HG03066 (cell line): Measurements from ENCODE around the gene FAM186B.
"Not testable (repeated sequence)": the region's sequence is repeated elsewhere in the genome, so short reads cannot be mapped to it uniquely, and the experiment has no call there.

ENCODE experiments used
- ATAC-seq: cut with Tn5 transposase; IDR thresholded peaks from one replicate; pipeline ENCODE4 v1.9.1; 2021; ENCODE audit warnings: low read depth; ENCODE audit not compliant: unreplicated experiment

Gene FAM186B, protein sequence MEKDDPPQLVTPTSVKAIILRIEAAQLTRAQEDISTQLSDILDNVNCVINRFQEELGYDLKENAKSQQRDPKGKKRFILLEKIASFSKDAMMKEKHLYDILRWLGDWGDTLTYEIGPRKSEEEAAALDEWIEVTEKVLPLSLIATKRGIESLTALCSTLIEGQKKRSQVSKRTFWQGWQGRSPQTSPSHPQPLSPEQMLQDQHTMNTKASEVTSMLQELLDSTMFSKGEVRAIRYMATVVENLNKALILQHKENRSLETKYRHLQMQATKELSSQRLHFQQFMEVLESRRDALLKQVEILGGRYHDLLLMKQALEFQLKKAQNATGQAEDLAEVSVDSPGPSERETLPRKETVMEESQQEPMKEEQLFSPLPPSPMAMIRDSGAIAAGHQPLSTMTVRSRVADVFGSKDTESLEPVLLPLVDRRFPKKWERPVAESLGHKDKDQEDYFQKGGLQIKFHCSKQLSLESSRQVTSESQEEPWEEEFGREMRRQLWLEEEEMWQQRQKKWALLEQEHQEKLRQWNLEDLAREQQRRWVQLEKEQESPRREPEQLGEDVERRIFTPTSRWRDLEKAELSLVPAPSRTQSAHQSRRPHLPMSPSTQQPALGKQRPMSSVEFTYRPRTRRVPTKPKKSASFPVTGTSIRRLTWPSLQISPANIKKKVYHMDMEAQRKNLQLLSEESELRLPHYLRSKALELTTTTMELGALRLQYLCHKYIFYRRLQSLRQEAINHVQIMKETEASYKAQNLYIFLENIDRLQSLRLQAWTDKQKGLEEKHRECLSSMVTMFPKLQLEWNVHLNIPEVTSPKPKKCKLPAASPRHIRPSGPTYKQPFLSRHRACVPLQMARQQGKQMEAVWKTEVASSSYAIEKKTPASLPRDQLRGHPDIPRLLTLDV

DNA sequence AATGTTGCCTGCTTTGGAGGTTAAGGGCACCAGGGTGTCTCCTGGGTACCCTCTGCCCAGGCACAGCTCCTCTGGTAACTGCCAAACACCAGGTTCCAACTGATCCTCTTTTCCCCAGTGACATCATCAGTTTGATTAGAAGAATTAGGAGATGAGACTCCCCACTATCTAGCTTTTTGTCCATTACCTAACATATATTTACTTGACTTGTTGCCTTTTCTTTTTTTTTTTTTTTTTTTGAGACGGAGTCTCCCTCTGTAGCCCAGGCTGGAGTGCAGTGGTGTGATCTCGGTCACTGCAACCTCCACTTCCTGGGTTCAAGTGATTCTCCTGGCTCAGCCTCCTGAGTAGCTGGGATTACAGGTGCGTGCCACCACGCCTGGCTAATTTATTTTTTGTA lies at the start of gene FAM186B:
FAM186B (minus strand) TSS at position 101 of the 400 bp plus-strand sequence. CDS start 162 bp downstream, outside the sequence.
- not testable (repeated sequence) for ATAC-seq

DNA sequence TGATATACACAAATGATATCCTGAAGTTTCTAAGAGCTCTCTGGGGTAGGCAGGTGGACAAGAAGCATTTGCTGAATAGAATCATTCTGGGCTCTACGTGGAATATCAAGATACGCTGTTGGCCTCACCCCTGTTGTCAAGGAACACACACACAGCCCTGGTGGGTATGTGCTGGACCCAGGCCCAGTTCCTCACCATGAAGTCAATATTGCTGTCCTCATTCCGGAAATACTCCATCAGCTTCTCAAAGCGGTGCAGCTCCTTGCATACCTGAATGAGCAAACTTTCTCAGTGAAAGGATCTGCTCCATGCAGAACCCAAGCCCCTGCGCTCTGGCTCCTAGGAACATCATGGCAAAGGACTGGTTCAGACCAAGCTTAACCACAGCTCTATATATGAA lies 49.3 kb upstream of the FAM186B start:
- no peak for ATAC-seq

DNA sequence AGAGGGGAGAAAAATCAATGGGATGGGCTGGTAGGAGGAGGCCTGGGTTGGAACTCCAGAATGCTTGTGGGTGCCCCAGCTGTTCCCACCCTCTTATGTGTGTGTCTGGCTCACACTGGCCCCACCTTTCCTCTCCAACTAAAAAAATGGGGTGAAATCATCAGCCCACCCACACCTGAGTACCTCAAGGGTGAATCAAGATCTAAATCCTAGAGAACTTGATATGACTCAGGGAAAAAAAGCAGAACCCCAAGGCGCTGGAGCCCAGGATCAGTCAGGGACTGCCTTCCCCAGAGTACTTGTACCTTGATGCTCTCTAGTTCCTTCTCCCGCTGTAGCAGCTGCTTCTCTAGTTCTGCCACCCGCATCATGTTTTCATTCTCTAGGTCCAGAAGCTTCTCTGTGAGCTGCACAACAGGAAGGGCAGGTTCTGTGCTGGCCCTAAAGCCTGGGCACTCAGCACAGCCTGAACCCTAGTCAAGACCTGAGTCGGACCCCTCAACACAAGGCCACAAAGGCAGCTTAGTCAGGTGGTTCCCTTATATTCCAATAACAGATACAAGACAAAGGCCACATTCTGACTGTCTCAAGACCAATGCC lies 47.6 kb upstream of the FAM186B start:
- ATAC-seq, result no peak

DNA sequence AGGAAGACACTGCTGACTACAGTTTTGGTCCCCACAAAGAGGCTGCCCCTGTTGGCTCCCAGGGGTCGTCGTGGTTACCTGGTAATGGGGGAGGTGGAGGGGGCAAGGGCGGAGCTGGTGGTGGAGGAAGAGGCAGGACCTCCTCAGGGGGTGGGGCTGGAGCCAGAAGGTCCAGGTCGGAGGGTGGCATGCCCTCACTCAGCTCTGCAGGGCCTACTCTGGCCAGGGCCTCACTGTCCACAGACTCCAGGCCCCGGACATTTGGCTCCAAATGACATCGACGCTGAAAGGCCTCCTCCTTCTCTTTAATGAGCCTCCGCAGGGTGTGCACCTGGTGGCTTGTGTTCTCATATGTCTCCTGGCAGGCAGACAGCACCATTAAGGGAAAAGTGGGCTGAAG lies 46.4 kb upstream of the FAM186B start:
- ATAC-seq, result no peak

DNA sequence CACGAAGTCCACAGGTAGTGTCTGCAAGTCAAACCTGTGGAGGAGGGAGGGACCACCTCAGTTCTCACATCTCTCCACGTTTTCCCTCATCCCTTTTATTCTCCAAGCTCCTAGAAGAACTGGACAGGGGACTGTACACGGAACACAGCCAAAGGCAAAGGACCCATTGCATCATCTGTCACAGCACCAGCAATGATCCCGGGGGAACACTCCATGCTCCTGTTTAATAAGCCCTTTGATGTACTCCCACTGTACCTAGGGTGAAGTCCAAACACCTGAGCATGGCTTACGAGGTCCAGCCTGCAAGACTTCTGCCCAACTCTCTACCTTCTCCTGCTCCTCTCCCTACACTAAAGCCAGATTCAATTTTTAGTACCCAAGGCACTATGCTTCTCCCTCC lies 44.5 kb upstream of the FAM186B start:
- no peak for ATAC-seq

DNA sequence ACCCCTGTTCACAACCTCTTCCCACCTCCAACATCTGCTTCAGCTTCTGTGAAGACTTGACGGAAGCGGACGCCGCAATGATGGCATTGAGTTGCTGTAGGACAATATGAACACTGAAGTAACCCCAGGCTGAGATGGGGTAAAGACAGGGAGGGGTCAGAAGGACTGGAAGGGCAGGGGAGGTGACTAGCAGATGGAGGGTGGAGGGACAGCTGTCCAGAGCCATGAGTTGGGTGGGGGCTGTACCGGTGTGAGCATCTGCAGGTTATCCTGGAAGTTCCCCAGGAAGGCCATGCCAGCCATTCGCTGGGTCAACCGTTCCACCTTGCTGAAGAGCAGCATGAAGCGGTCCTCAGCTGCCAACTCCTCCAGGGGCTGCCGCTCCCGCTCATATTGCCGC lies 44.0 kb upstream of the FAM186B start:
- ATAC-seq, result no peak

DNA sequence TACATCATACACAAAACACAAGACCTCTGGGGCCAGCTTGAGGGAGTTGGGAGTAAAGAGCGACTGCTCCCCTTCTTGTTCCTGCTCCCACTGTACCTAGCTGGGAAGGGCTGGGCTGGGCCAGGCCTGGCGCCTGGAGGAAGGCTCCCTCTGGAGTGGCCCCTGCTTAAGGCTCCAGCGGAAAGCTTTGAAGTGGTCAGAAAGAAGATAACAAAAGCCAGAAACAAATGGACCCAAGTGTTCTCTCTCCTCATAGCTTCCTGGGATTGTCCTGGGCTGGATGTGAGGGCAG lies 43.2 kb upstream of the FAM186B start:
- ATAC-seq, result no peak

DNA sequence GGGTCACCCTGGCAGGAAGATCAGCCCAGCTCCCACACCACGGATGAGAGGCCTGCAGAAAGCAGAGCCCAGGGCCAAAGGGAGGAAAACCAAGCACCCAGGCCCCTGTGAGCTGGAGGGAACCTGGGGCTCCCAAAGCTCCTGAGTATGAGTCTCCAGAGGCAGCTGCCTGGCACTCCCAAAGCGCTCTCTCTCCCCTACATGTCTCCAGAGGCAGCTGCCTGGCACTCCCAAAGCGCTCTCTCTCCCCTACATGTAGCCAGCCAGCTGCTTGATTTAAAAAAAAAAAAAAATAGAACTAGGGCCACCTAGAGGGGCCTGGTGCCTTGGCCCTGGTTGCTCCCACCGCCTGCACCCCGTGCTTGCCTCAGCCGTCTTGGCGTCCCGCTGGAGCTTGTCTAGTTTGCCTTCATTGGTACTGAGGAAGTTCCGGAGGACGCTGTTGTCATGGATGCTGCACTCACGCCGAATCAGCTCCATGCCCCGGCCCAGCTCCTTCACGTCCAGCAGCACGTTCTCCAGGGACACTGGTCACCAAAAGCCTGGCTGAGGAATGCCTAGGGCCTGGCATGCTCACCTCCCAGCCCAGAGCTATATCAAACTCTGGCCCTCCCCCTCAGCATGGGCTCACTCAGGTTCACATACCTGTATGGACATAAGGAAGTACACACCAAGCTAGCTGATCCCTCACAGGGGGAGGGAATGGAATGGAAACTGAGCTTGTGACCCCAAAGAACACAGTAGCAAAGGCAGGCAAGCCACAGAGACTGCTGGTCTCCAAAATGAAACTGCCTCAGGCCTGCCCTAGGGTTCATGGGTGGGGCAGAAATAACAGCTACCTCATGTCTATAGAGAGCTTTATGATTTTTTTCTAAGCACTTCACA lies 42.6 kb upstream of the FAM186B start:
- ATAC-seq, result no peak

DNA sequence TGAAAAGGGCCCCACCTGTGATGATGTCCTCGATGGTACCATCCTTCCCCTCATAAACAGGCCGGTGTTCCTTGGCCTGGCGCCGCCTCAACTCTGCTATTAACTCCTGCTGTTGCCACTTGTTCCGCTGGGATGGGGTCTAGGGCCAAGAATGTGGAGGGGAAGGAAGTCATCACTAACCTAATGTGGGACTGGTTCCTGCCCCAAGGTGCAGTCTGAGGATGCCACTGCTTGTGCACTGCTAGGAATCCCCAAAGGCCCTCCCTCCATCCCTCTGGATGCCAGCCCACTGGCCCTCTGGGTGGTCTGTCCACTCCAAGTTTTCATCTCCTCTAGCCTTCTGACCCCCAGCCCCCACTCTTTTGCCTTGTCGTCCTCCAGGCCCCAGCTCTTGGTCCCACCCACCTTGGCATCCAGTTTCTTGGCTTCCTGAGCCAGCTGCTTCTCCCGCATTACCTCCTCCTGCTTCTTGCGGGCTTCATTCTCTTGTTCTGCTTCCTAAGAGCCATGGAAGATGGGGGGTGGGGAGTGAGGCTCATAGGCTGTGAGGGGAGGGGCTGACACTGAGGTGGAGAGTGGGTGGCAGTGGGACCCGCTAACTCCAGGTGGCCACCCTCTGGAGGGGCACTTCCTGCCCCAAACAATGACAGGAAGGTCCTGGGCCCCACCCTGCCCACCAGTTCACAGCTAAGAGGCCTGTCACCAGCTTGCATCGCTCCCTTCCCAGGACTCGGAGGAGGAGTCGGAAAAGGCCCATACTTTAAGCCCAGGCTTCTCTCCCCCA lies 41.6 kb upstream of the FAM186B start:
- ATAC-seq, result no peak

DNA sequence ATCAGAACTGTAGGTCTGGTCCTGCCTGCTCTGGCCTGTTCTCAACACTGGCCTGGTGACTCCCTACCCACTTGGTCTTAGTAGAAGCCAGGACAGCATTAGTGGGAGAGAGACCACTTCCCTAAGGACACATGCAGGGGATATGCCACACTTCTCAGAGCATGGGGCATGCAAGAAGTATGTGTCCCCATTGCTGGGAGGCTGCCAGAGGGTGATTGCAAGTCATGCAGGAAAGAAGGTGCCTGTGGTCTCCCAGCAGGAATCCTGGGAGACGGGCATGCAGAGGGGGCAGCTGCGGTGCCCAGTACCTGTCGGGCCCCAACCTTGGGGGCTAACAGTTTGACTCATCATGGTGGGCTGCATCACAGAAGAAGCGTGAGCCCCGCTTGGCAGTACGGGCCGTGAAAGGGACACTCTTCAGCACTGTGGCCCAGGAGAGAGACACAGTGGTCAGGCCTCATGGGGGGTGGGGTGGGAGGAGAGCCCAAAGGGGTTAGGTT lies 40.9 kb upstream of the FAM186B start:
- ATAC-seq, result no peak

DNA sequence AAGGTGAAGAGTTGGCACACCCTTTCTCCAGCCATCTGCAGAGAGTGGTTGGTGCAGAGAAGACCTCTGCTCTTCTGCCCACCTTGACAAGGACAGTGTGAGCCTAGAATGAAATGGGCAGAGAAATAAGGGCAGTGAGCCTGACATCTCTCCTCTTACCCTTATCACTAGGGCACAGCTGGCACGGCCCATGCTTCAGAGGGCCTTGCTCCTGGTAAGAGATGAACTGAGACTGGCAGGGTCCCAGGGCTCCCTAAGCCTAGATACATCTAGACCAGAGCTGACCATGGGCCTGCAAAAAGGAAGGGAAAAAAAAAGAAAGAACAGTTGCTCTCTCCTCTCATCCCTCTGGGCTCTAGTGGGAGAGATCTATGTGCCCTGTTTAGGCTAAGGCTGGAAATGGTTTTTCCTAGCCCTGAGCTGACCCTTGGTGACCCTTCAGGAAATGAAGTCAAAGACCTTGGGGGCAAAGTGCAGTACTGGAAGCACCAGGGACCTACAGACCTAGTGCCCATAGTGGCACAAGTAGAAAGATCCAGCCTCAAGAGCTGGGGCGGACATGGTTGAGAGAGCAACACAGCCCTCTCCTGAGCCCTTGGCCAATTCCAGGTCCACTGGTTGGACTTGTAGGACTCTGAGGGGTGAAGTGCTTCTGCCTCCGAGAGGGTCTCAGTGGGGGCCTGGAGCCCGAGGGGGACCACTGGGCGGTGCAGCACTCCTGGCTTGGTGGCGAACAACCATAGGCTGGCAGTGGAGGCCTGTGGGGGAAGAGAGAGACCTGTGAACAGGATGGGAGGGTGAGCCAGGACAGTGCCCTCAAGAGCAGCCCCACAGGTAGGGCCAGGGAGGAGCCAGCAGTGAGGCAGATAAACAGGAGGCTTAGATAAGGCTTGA lies 40.0 kb upstream of the FAM186B start:
- ATAC-seq, result no peak

DNA sequence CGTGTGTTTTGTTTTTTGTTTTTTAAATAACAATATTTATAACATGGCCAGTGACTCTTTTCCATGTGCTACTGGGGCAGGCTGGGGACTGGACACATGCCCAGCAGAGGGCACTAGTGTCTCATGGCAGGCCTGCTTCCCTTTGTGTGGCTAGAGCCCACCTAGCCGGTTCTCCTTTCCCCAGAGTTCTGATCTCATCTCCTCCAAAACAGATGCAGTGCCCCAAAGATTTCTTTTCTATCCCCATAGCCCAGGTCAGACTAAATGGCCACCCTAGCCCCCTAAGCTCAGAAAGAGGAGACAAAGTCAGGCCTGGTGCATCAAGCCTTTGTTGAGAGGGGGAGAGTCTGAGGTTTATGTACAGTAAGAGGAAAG lies 39.2 kb upstream of the FAM186B start:
- ATAC-seq, result no peak

DNA sequence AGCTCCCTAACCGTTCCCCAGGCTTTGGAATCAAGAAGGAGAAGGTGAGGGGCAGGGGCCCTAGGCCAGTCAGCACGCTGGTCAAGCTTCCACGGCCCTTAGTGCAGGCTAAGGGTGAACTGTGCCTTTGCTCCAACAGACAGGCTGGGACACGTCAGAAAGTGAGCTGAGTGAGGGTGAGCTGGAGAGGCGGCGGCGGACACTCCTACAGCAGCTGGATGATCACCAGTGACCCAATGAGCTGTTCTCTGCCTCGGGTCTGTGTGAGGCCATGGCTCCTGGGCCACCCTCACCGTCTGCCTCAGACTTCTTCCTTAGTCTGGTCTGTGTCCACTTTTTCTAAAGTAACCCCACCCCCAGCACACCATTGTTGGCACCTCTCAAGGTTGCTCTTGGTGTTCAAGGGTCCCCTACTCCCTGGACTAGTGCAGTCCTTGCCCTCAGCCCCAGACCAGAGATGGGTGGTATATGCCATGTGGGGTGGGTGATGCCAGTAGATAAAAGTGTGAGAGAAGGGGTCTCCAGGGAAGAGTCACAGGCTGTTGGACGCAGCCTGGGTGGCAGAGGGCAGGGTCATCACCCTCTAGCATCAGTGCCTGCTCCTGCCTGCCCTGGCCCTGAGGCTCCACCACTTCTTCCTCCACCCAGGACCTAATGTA lies 38.7 kb upstream of the FAM186B start:
- ATAC-seq, result no peak

DNA sequence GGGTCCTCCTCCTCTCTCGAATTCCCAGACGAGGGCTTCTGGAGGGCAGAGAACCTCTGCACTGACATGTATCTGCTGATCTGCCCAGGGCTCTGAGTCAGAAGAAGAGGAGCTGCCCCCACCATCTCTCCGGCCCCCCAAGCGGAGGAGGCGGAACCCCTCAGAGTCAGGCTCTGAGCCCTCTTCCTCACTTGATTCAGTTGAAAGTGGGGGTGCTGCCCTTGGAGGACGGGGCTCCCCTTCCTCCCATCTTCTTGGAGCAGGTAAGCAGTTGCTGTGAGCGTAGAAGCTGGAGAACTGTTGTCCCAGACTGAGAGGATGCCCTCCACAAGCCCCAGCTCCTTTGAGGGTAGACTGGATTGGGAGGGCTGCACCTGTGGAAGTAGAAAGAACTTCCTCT lies 37.7 kb upstream of the FAM186B start:
- ATAC-seq, result no peak

DNA sequence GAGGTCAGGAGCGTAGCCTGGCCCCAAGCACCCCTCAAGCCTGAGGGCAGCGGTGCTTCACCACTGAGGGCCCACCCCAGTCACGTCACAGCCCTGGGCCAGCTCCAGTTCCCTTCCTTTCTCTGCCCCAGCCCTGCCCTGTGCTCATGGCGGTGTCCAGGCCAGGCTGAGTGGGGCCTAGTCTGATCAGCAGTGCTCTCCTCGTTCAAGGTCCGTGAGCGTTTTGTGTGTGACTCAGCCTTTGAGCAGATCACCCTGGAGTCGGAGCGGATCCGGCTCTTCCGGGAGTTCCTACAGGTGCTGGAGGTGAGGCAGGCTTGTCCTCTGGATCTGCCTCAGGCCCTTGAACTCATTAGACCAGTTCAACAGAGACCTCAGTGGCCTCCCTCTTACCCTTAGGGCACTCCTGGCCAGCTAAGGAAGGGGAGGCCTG lies 36.9 kb upstream of the FAM186B start:
- ATAC-seq, result no peak

DNA sequence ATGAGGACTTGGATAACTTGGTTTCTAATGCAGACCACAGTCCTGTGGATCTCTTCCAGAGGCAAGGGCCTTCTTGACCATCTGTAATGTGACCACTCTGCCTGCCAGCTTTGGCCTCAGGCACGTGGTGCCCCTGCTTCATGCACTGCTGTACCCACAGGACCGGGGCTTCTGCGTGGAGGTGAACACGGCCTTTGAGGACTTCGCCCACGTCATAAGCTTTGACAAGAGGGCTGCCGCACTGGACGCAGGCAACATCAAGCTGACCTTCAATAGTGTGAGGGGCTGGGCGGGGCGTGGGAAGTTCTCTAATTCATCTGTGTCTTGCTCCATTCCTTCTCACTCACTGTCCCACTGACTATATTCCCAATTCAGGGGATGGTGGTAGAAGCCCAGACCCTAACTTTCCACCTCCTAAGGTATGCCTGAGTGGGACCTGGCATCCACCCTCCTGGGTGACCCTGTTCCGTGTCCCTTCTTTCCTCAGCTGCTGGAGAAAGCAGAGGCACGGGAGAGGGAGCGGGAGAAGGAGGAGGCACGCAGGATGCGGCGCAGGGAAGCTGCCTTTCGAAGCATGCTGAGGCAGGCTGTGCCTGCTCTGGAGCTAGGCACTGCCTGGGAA lies 36.4 kb upstream of the FAM186B start:
- no peak for ATAC-seq

DNA sequence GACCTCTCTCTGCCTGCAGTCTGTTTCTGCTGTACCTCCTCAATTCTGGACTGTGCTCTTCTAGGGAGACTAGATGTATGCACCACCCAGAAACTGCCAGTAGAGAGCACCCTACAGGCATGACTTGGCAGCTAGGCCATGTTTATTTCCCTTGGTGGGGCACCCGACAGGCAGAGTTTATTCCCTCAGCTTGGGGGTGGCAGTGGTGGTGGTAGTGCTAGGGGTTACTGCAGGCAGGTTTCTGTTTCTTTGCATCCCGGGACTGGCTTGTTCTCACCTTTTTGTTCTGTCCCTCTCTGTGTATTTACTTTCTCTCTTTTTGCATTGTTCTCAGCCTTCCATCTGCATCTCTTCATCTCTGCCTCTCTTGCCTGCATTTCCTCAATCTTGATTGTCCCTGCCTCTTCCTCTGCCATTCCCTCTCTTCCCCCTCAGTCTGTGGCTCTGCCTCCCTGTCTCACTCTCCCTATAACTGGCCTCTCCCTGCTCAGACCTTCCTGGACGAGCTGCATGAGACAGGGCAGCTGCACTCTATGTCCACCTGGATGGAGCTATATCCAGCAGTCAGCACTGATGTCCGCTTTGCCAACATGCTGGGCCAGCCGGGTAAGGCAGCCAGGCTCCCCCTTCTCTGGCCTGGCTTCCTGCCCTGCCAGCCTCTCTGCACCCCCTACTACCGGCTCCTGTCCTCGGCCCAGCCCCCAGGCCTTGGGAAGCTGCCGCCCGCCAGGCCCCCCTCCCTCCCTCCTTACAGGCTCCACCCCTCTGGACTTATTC lies 31.7 kb upstream of the FAM186B start:
- no peak for ATAC-seq
